Keratinocyte (primary cell): ENCODE results near the gene TNS1.

Source experiments
- EZH2 ChIP-seq: IDR thresholded peaks from one replicate; pipeline ENCODE4 v1.6.1; 2012; ENCODE audit warnings: inconsistent platforms, mild to moderate bottlenecking, low read length, moderate library complexity
- TF ChIP-seq, protein P1 (sequence below), 3 experiments: IDR thresholded peaks in 1 of 3; conservative IDR thresholded peaks in 1 of 3; optimal IDR thresholded peaks in 1 of 3; 2 replicates in 2 of 3; 3 replicates in 1 of 3; pipeline versions ENCODE3 to v1.5.1; 2011; ENCODE audit warnings: low read length in 3 of 3, mild to moderate bottlenecking in 3 of 3, moderate library complexity in 2 of 3, control low read depth in 1 of 3, inconsistent platforms in 1 of 3; ENCODE audit not compliant: insufficient read depth in 2 of 3; ENCODE audit errors: extremely low read depth in 1 of 3

DNA sequence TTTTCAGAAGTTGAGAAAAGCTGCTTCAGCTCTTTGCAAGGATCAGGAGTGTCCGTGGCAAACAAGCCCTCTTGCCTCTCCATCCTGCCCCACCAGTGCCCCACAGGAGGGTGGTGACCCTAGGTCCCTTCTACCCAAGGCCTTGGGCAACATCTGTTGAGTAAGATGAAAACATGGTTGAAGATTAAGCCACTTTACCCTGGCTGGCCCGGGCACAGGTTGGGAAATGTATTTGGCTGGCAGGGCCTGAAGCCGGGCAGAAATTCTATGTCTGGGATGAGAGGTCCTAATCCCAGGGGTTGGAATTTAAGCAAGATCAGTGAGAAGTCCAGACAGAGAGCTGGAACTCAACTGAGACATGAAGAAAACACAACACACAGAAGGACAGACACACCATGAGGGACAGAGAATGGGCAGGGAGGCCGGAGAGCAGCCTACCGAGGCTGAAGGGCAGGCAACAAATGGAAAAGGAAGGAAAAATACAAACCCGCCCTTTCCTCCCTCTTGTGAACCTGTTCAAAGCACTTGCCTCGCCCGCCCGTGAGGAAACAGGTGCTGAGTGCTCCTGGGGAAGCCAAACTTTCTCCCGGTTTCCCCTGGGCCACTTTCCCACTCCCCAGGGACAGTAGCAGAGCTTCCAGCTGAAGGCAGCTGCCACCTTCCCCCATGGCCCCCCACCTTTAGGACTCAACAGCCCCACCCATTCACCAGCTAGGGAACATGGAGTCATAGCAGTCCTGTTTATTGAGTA lies 86.1 kb downstream of the TNS1 start:
- TF ChIP-seq, protein P1, sequence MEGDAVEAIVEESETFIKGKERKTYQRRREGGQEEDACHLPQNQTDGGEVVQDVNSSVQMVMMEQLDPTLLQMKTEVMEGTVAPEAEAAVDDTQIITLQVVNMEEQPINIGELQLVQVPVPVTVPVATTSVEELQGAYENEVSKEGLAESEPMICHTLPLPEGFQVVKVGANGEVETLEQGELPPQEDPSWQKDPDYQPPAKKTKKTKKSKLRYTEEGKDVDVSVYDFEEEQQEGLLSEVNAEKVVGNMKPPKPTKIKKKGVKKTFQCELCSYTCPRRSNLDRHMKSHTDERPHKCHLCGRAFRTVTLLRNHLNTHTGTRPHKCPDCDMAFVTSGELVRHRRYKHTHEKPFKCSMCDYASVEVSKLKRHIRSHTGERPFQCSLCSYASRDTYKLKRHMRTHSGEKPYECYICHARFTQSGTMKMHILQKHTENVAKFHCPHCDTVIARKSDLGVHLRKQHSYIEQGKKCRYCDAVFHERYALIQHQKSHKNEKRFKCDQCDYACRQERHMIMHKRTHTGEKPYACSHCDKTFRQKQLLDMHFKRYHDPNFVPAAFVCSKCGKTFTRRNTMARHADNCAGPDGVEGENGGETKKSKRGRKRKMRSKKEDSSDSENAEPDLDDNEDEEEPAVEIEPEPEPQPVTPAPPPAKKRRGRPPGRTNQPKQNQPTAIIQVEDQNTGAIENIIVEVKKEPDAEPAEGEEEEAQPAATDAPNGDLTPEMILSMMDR (optimal IDR thresholded peaks at IDR 0.05 in 1 of 3, IDR thresholded peaks at IDR 0.05 in 1 of 3, conservative IDR thresholded peaks at IDR 0.05 in 1 of 3; ENCODE audit: extremely low read depth in 1 of 3, insufficient read depth in 2 of 3, low read length in 3 of 3), result no peak
- no peak for TF ChIP-seq EZH2
